H1 (cell line): ENCODE results near the gene LAMP5. TPM values are rescaled to one million over a fixed set of nuclear protein-coding genes. Genes with fewer than 3 reads are reported as not detected.

Experiments used
- CTCF ChIA-PET: fragments of 300-600 bp; sonication (Branson Sonifier 250); formaldehyde crosslinking; loops from one replicate; lab custom pipeline; 2021; ENCODE audit not compliant: partially characterized antibody; lab: Charles Lee
- POLR2A ChIA-PET: fragments of 300-600 bp; sonication (Branson Sonifier 250); formaldehyde crosslinking; loops from one replicate; lab custom pipeline; 2021; ENCODE audit warnings: inconsistent platforms; ENCODE audit not compliant: partially characterized antibody; lab: Charles Lee
- DNase-seq, 2 experiments: peaks; one replicate each; pipeline versions ENCODE4 v3.0.0 to v3.0.0-alpha.2; 2010 to 2022; ENCODE audit warnings: low spot score in 2 of 2, low read depth in 1 of 2, mixed read lengths in 1 of 2
- FAIRE-seq: peaks from 2 replicates; lab custom pipeline; 2011; peaks lifted over from hg19 to GRCh38; lab: Jason Lieb, UNC
- H2AFZ ChIP-seq: 2 replicates; pipeline ENCODE4 v1.8.1; 2012; ENCODE audit warnings: low read length, inconsistent platforms
- H2AK5ac ChIP-seq: 2 replicates; pipeline ENCODE4 v1.6.1; 2013; ENCODE audit warnings: low read depth, low read length
- H2BK120ac ChIP-seq: replicated peaks from 2 replicates; pipeline ENCODE3; 2013; ENCODE audit warnings: low read depth, low read length, inconsistent platforms
- H2BK12ac ChIP-seq: 2 replicates; pipeline ENCODE4 v1.6.1; 2013; ENCODE audit warnings: low read depth, low read length
- H2BK15ac ChIP-seq: 2 replicates; pipeline ENCODE4 v1.6.1; 2013; ENCODE audit warnings: low read length
- H2BK20ac ChIP-seq: 2 replicates; pipeline ENCODE4 v1.6.1; 2013; ENCODE audit warnings: low read length
- H2BK5ac ChIP-seq: 2 replicates; pipeline ENCODE4 v1.6.1; 2013; ENCODE audit warnings: low read depth, low read length
- H3K14ac ChIP-seq: 2 replicates; pipeline ENCODE4 v1.6.1; 2013; ENCODE audit warnings: inconsistent platforms; ENCODE audit not compliant: insufficient read length
- H3K18ac ChIP-seq: 2 replicates; pipeline ENCODE4 v1.6.1; 2013; ENCODE audit warnings: low read length; ENCODE audit errors: extremely low read depth
- H3K23ac ChIP-seq: 2 replicates; pipeline ENCODE4 v1.6.1; 2013; ENCODE audit warnings: inconsistent platforms; ENCODE audit not compliant: insufficient read length
- H3K23me2 ChIP-seq: 2 replicates; pipeline ENCODE4 v1.6.1; 2013; ENCODE audit warnings: low read depth, low read length
- H3K27ac ChIP-seq: 2 replicates; pipeline ENCODE4 v1.6.1; 2011; ENCODE audit warnings: low read depth, low read length, inconsistent platforms
- H3K27me3 ChIP-seq, 4 experiments: replicated peaks in 1 of 4; 1 replicate in 1 of 4; 2 replicates in 3 of 4; pipeline versions ENCODE4 v1.6.1 to v1.8.1; 2011 to 2013; ENCODE audit warnings: low read length in 3 of 4, mild to moderate bottlenecking in 3 of 4, inconsistent platforms in 2 of 4, mixed read lengths in 2 of 4, moderate library complexity in 1 of 4; ENCODE audit not compliant: control insufficient read depth in 3 of 4, insufficient read depth in 3 of 4; ENCODE audit errors: extremely low read depth in 1 of 4
- H3K36me3 ChIP-seq, 4 experiments: 2 replicates each; pipeline versions ENCODE4 v1.6.1 to v1.8.1; 2011 to 2013; ENCODE audit warnings: mild to moderate bottlenecking in 4 of 4, low read length in 3 of 4, moderate library complexity in 2 of 4, control low read depth in 1 of 4, inconsistent platforms in 1 of 4; ENCODE audit not compliant: insufficient read depth in 4 of 4, control insufficient read depth in 2 of 4
- H3K4ac ChIP-seq: replicated peaks from 2 replicates; pipeline ENCODE3; 2013; ENCODE audit warnings: low read length, low read depth, mixed read lengths, inconsistent platforms; ENCODE audit not compliant: insufficient read length
- H3K4me1 ChIP-seq, 4 experiments: replicated peaks in 1 of 4; 1 replicate in 1 of 4; 2 replicates in 3 of 4; pipeline versions ENCODE4 v1.6.1 to v1.8.1; 2011 to 2013; ENCODE audit warnings: low read length in 3 of 4, inconsistent platforms in 2 of 4, mixed read lengths in 1 of 4; ENCODE audit not compliant: insufficient read depth in 4 of 4, control insufficient read depth in 3 of 4
- H3K4me2 ChIP-seq, 2 experiments: 2 replicates each; pipeline versions ENCODE4 v1.6.1 to v1.8.1; 2011 to 2013; ENCODE audit warnings: low read depth in 2 of 2, low read length in 2 of 2, control low read depth in 1 of 2, inconsistent platforms in 1 of 2, mild to moderate bottlenecking in 1 of 2; ENCODE audit not compliant: insufficient read depth in 1 of 2
- H3K4me3 ChIP-seq, 4 experiments: fragments of 200-600, 300-600 bp in 1 of 4; sonication (generic), shearing (Covaris generic), sonication (Bioruptor Twin) in 1 of 4; 2 replicates each; pipeline versions ENCODE4 v1.5.1 to v1.8.1; 2011 to 2016; ENCODE audit warnings: low read length in 4 of 4, low read depth in 3 of 4, control low read depth in 2 of 4, inconsistent platforms in 2 of 4, mild to moderate bottlenecking in 2 of 4, mixed read lengths in 1 of 4, moderate library complexity in 1 of 4; ENCODE audit not compliant: insufficient read depth in 2 of 4; ENCODE audit errors: extremely low read depth in 1 of 4
- H3K56ac ChIP-seq: replicated peaks from 2 replicates; pipeline ENCODE3; 2013; ENCODE audit warnings: low read depth, mild to moderate bottlenecking, mixed read lengths, low read length, inconsistent platforms; ENCODE audit not compliant: insufficient read length
- H3K79me1 ChIP-seq: 2 replicates; pipeline ENCODE4 v1.6.1; 2013; ENCODE audit warnings: low read depth, low read length, control low read depth
- H3K79me2 ChIP-seq, 2 experiments: 2 replicates each; pipeline versions ENCODE4 v1.6.1 to v1.8.1; 2012 to 2013; ENCODE audit warnings: low read length in 2 of 2, mild to moderate bottlenecking in 2 of 2, inconsistent platforms in 1 of 2; ENCODE audit not compliant: insufficient read depth in 2 of 2, control insufficient read depth in 1 of 2
- H3K9ac ChIP-seq, 4 experiments: replicated peaks in 1 of 4; 1 replicate in 1 of 4; 2 replicates in 3 of 4; pipeline versions ENCODE4 v1.6.1 to v1.8.1; 2011 to 2013; ENCODE audit warnings: low read depth in 3 of 4, low read length in 3 of 4, control low read depth in 2 of 4, mild to moderate bottlenecking in 2 of 4, moderate library complexity in 2 of 4, inconsistent platforms in 1 of 4; ENCODE audit errors: extremely low read depth in 1 of 4
- H3K9me3 ChIP-seq, 2 experiments: 2 replicates each; pipeline versions ENCODE4 v1.6.1 to v1.8.1; 2012 to 2013; ENCODE audit warnings: mild to moderate bottlenecking in 2 of 2, moderate library complexity in 2 of 2, control low read depth in 1 of 2, inconsistent platforms in 1 of 2, low read depth in 1 of 2, low read length in 1 of 2, mixed read lengths in 1 of 2; ENCODE audit not compliant: insufficient read depth in 2 of 2
- H4K20me1 ChIP-seq, 2 experiments: replicated peaks in 1 of 2; 2 replicates each; pipeline versions ENCODE3 to v1.8.1; 2011 to 2013; ENCODE audit warnings: inconsistent platforms in 2 of 2, low read length in 2 of 2, mild to moderate bottlenecking in 1 of 2; ENCODE audit not compliant: insufficient read depth in 2 of 2, control insufficient read depth in 1 of 2
- H4K5ac ChIP-seq: 2 replicates; pipeline ENCODE4 v1.6.1; 2013; ENCODE audit warnings: low read length, low read depth, mixed read lengths, inconsistent platforms; ENCODE audit not compliant: insufficient read length
- H4K8ac ChIP-seq: 2 replicates; pipeline ENCODE4 v1.8.0; 2013; ENCODE audit warnings: mild to moderate bottlenecking, moderate library complexity, low read length, inconsistent platforms; ENCODE audit not compliant: insufficient read depth; ENCODE audit errors: extremely low read depth
- H4K91ac ChIP-seq: replicated peaks from 2 replicates; pipeline ENCODE3; 2013; ENCODE audit warnings: low read length, mixed read lengths, inconsistent platforms; ENCODE audit not compliant: insufficient read length
- CBX5 ChIP-seq: fragments of 300-800, 300-1000 bp; sonication (generic); IDR thresholded peaks from 2 replicates; pipeline ENCODE4 v1.7.1; 2016; ENCODE audit warnings: antibody characterized with exemption, low read length, low read depth
- EZH2 ChIP-seq: fragments of 200-600 bp; sonication (generic); IDR thresholded peaks from 2 replicates; pipeline ENCODE4 v1.7.1; 2012; ENCODE audit warnings: low read depth, mild to moderate bottlenecking, moderate library complexity, low read length, inconsistent platforms; ENCODE audit not compliant: severe bottlenecking
- HDAC6 ChIP-seq: IDR thresholded peaks from one replicate; pipeline ENCODE4 v1.7.1; 2012; ENCODE audit warnings: low read depth, mild to moderate bottlenecking, inconsistent platforms, low read length, moderate library complexity
- KDM4A ChIP-seq: IDR thresholded peaks from one replicate; pipeline ENCODE4 v1.7.1; 2012; ENCODE audit warnings: low read depth, mild to moderate bottlenecking, moderate library complexity, low read length, inconsistent platforms; ENCODE audit not compliant: severe bottlenecking
- PHF8 ChIP-seq: fragments of 200-600 bp; sonication (generic); conservative IDR thresholded peaks from 2 replicates; pipeline ENCODE4 v1.7.1; 2012; ENCODE audit warnings: low read depth, mild to moderate bottlenecking, inconsistent platforms, low read length, moderate library complexity
- POLR2AphosphoS5 ChIP-seq: IDR thresholded peaks from 2 replicates; pipeline ENCODE4 v1.6.1; 2011; ENCODE audit warnings: low read depth, low read length
- RBBP5 ChIP-seq: IDR thresholded peaks from 2 replicates; pipeline ENCODE4 v1.7.1; 2012; ENCODE audit warnings: low read depth, mild to moderate bottlenecking, inconsistent platforms, low read length, moderate library complexity, borderline replicate concordance
- SP4 ChIP-seq: IDR thresholded peaks from 2 replicates; pipeline ENCODE4 v1.6.1; 2012; ENCODE audit warnings: low read length, inconsistent platforms
- USF2 ChIP-seq: IDR thresholded peaks from 2 replicates; pipeline ENCODE4 v1.6.1; 2011; ENCODE audit warnings: low read length, improper control_type of control experiment
- ZNF274 ChIP-seq: IDR thresholded peaks from 2 replicates; pipeline ENCODE4 v1.7.0; 2012; ENCODE audit warnings: low read length, borderline replicate concordance; ENCODE audit errors: extremely low read depth
- WGBS, 2 experiments: shearing (Covaris generic) in 1 of 2; methylation state at CpG; one replicate each; pipeline versions ENCODE4 v1.1.6 to v1.1.7; 2013 to 2015; ENCODE audit warnings: low lambda C conversion rate in 2 of 2, mixed read lengths in 2 of 2, inconsistent platforms in 1 of 2, low coverage in 1 of 2, missing lambda C conversion rate in 1 of 2; ENCODE audit not compliant: insufficient replicate concordance in 2 of 2, insufficient coverage in 1 of 2, insufficient read length in 1 of 2; ENCODE audit errors: extremely low coverage in 1 of 2, missing lambda C conversion rate in 1 of 2; 5-methylcytosine and 5-hydroxymethylcytosine counted together
- polyA plus RNA-seq, 7 experiments: library from polyadenylated mRNA; depleted of rRNA in 3 of 7; stranded (reverse) in 5 of 7; unstranded in 2 of 7; fragments of >200 nt in 5 of 7; fragments of 200-250 nt in 2 of 7; gene quantifications; 1 replicate in 5 of 7; 2 replicates in 1 of 7; 4 replicates in 1 of 7; pipeline versions ENCODE4 v1.2.1 to v1.2.3, GENCODE V29; 2011 to 2013; ENCODE audit warnings: missing spikeins in 2 of 7, mixed read lengths in 2 of 7
- total RNA-seq: library from RNA; stranded (reverse); fragmentation: NEBNext Ultra II Directional; extraction: Animal tissue kit (Norgen Biotek cat#: 25700); gene quantifications from 2 replicates; pipeline ENCODE4 v1.2.1, GENCODE V29; 2021
- TF ChIP-seq, protein P1 (sequence below), 3 experiments: IDR thresholded peaks; 1 replicate in 2 of 3; 2 replicates in 1 of 3; pipeline versions ENCODE4 v1.5.1 to v1.6.1; 2011; ENCODE audit warnings: low read length in 3 of 3, mild to moderate bottlenecking in 3 of 3, inconsistent platforms in 2 of 3, low read depth in 1 of 3, moderate library complexity in 1 of 3; ENCODE audit not compliant: insufficient read depth in 1 of 3; ENCODE audit errors: control extremely low read depth in 1 of 3

The LAMP5 gene
- total and polyA plus RNA-seq, 2 of the 8 experiments (the other 6 are each of a cell fraction or from before 2014, with no cell fraction given) = 0.22 to 1.9 TPM

- Histone ChIP-seq H4K8ac (no peak overlapping the region), H2BK5ac (no peak overlapping the region), H3K79me1 (no peaks in the 10 kb centered on the region), H2BK20ac (no peak overlapping the region), H2BK120ac (no peak overlapping the region), H4K5ac (no peak overlapping the region), H3K9me3 (no peaks in the 10 kb centered on the region), H3K79me2 (no peaks in the 10 kb centered on the region), H2BK15ac (no peak overlapping the region), H3K56ac (no peak overlapping the region), H3K9ac (no peak overlapping the region), H3K4me1 (no peaks in the 10 kb centered on the region), H3K27me3 (no peaks in the 10 kb centered on the region), H2BK12ac (no peak overlapping the region), H3K4ac (no peak overlapping the region), H3K23me2 (no peaks in the 10 kb centered on the region), H3K4me2 (no peak overlapping the region), H2AK5ac (no peak overlapping the region), H3K4me3 (no peak overlapping the region), H2AFZ (no peak overlapping the region), H3K27ac (no peak overlapping the region), H3K18ac (no peak overlapping the region), H3K14ac (no peak overlapping the region), H4K91ac (no peak overlapping the region), H3K23ac (no peak overlapping the region), H3K36me3 (no peaks in the 10 kb centered on the region), H4K20me1 (no peaks in the 10 kb centered on the region)
- ChIA-PET POLR2A (no interaction called here), CTCF (interaction anchor here (1.3 to 1.7 kb wide), 2 partner anchors 17 to 79 kb away, joined by 4 to 5 read pairs; no protein-coding TSS in a partner anchor)
- FAIRE-seq (no peak), DNase-seq (no peak)
- 93% methylated on average over 4 of the region's 4 CpGs; no CpG with 5 or more reads in 1 of the 2 experiments for WGBS, 2 experiments
- TF ChIP-seq EZH2 = no peak
- no peak for TF ChIP-seq POLR2AphosphoS5
- no peak for TF ChIP-seq RBBP5
- TF ChIP-seq HDAC6 = no peak
- no peak for TF ChIP-seq PHF8
- TF ChIP-seq ZNF274 = no peak
- TF ChIP-seq, protein P1, sequence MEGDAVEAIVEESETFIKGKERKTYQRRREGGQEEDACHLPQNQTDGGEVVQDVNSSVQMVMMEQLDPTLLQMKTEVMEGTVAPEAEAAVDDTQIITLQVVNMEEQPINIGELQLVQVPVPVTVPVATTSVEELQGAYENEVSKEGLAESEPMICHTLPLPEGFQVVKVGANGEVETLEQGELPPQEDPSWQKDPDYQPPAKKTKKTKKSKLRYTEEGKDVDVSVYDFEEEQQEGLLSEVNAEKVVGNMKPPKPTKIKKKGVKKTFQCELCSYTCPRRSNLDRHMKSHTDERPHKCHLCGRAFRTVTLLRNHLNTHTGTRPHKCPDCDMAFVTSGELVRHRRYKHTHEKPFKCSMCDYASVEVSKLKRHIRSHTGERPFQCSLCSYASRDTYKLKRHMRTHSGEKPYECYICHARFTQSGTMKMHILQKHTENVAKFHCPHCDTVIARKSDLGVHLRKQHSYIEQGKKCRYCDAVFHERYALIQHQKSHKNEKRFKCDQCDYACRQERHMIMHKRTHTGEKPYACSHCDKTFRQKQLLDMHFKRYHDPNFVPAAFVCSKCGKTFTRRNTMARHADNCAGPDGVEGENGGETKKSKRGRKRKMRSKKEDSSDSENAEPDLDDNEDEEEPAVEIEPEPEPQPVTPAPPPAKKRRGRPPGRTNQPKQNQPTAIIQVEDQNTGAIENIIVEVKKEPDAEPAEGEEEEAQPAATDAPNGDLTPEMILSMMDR (IDR thresholded peaks at IDR 0.05; ENCODE audit: control extremely low read depth in 1 of 3, insufficient read depth in 1 of 3, low read depth in 1 of 3, low read length in 3 of 3) = no peak
- no peak for TF ChIP-seq USF2
- no peak for TF ChIP-seq CBX5
- no peak for TF ChIP-seq SP4
- TF ChIP-seq KDM4A = no peak
Observed at GRCh38 chr20:9487231-9487630, 27.2 kb upstream of the LAMP5 start.
